ENCODE results near the gene SRXN1. TPM values are rescaled to one million over a fixed set of nuclear protein-coding genes. Genes with fewer than 3 reads are reported as not detected.

The SRXN1 gene
- total and polyA plus RNA-seq, 12 donors, result 11.9 to 42.0 (median 30.9) TPM

DNA sequence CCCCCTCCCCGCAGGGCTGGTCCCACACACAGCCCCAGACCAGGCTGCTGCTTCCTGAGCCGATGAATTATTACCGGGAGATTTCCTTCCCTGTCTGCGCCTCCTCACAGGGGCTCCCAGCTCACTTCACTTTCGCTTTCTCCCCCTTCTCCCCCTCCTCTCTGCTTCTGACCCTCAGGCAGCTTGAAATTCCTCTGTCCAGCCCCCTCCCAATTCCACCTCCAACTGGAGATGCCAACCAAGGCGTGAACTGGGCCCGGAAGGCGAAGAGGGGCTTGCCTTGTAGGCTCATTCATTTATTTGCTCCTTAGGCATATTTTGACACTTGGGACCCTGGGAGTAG lies 41.2 kb downstream of the SRXN1 start:
- intact Hi-C loops (cut with DNase I), result loop anchor here in 1 of 10 donors (2.0 kb wide), 1 partner anchor 49 kb away; no protein-coding TSS in a partner anchor
- H3K27ac ChIP-seq, result peak overlapping the region in 9 of 10 donors; percentile 2 to 77 (median 62)
- peak overlapping the region in 7 of 10 donors; percentile 30 to 77 (median 62) for H3K4me3 ChIP-seq
- H3K9me3 ChIP-seq, result no peaks in the 10 kb centered on the region
- TF ChIP-seq, protein P1, sequence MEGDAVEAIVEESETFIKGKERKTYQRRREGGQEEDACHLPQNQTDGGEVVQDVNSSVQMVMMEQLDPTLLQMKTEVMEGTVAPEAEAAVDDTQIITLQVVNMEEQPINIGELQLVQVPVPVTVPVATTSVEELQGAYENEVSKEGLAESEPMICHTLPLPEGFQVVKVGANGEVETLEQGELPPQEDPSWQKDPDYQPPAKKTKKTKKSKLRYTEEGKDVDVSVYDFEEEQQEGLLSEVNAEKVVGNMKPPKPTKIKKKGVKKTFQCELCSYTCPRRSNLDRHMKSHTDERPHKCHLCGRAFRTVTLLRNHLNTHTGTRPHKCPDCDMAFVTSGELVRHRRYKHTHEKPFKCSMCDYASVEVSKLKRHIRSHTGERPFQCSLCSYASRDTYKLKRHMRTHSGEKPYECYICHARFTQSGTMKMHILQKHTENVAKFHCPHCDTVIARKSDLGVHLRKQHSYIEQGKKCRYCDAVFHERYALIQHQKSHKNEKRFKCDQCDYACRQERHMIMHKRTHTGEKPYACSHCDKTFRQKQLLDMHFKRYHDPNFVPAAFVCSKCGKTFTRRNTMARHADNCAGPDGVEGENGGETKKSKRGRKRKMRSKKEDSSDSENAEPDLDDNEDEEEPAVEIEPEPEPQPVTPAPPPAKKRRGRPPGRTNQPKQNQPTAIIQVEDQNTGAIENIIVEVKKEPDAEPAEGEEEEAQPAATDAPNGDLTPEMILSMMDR (IDR thresholded peaks at IDR 0.05), result no peak
- peaks cover 0 to 50% (median 3%) of the 10 kb centered on the region in 7 donors for H3K27me3 ChIP-seq
- peaks cover 0 to 14% (median 0%) of the 10 kb centered on the region in 9 donors for H3K36me3 ChIP-seq
- WGBS, 2 donors, result 31 to 38% methylated on average over 8 of the region's 8 CpGs
- DNase-seq, result no peak
- H3K4me1 ChIP-seq, result peaks cover 0 to 35% (median 9%) of the 10 kb centered on the region in 9 donors
- peak in 3 of 8 donors; percentile 18 to 27 (median 22) for ATAC-seq

DNA sequence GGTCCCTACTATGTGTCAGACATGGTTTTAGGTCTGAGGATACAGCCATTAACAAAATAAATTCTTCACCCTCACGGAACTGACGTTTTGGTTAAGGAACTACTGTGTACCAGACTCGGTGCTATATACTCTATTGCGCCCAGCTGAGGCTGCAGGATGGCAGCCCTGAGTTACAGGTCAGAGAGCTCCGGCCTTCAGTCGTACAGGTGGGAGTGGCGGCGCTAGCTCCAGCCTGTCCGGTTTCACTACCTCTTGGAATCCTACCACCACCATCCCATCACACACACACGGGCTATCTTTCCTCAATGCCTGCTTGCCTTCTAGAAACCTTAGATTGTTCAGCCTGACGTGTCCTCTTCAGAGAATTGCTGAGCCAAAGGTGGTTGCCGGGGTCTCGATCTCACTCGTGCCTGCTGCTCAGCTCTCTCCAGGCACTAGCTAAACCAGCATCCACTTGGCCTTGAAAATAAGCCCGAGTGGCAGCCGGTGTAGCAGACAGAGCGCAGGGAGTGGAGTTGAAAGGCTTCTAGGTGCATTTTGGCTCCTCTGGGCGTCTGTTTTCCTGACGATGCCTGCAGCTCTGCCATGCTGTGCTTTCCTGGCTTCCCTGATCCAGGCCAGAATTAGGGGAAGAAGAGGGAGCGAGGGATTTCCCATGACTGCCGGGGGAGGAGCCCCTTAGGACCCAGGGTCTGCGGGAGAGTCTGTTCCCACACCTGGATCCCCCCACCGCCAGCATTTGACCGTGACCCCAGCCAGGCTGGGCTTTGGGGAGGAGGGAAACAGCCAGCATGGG lies 41.8 kb downstream of the SRXN1 start:
- H3K27me3 ChIP-seq, result peaks cover 0 to 50% (median 3%) of the 10 kb centered on the region in 7 donors

GRCh38 chr20:610130-611046 lies 42.6 kb downstream of the SRXN1 start, which contains the start of gene TCF15:
TCF15 (minus strand) TSS chr20:610309; CDS start chr20:610237, 72 bp downstream.
- Histone ChIP-seq H3K27ac (peak within 1 kb of the TSS; percentile 76 to 94 (median 89)), H3K36me3 (peaks cover 0 to 14% (median 0%) of the 10 kb centered on the region in 9 donors), H3K9me3 (no peaks in the 10 kb centered on the region), H3K4me3 (peak within 1 kb of the TSS; percentile 56 to 77 (median 64)), H3K4me1 (peaks cover 6 to 49% (median 23%) of the 10 kb centered on the region in 9 donors), H3K27me3 (peaks cover 0 to 50% (median 3%) of the 10 kb centered on the region in 7 donors)
- TF ChIP-seq, protein P1 (IDR thresholded peaks at IDR 0.05), result no peak
- intact Hi-C loops (cut with DNase I), result loop anchor here in 1 of 10 donors (2.0 kb wide), 1 partner anchor 48 kb away; no protein-coding TSS in a partner anchor
- ATAC-seq (peak; percentile 86 to 92 (median 90)), DNase-seq (peak; percentile 67 to 77)
- WGBS, 2 donors, result 6 to 10% methylated on average over 64 to 84 of the region's 84 CpGs

More for the DNA sequence above, 41.8 kb downstream of the SRXN1 start:
- intact Hi-C loops (cut with DNase I), result loop anchor here in 1 of 10 donors (2.0 kb wide), 1 partner anchor 48 kb away; no protein-coding TSS in a partner anchor
- TF ChIP-seq, protein P1 (IDR thresholded peaks at IDR 0.05), result no peak
- H3K27ac ChIP-seq, result peak overlapping the region in 9 of 10 donors; percentile 2 to 77 (median 62)
- H3K9me3 ChIP-seq, result no peaks in the 10 kb centered on the region
- DNase-seq, result no peak
- 41 to 49% methylated on average over 24 of the region's 24 CpGs for WGBS, 2 donors
- no peak for ATAC-seq
- H3K4me3 ChIP-seq, result peak overlapping the region in 9 of 10 donors; percentile 36 to 77 (median 62)
- peaks cover 2 to 40% (median 15%) of the 10 kb centered on the region in 9 donors for H3K4me1 ChIP-seq
- peaks cover 0 to 14% (median 0%) of the 10 kb centered on the region in 9 donors for H3K36me3 ChIP-seq

Data from heart right ventricle (tissue), 16 donors.